ENCODE results near the gene ENTPD5. TPM values are rescaled to one million over a fixed set of nuclear protein-coding genes. Genes with fewer than 3 reads are reported as not detected.
"Not testable (repeated sequence)": the region's sequence is repeated elsewhere in the genome, so short reads cannot be mapped to it uniquely, and the experiment has no call there.

The ENTPD5 gene
- total and polyA plus RNA-seq, 12 donors: 3.8 to 10.0 (median 7.9) TPM

GRCh38 chr14:73936548-73936947, 82.5 kb downstream of the ENTPD5 start:
- H3K36me3 ChIP-seq: peaks cover 0 to 98% (median 41%) of the 10 kb centered on the region in 9 donors
- WGBS, 2 donors: 84 to 94% methylated on average over 1 of the region's 1 CpG
- no peak for DNase-seq
- no peaks in the 10 kb centered on the region for H3K9me3 ChIP-seq
- H3K4me3 ChIP-seq: no peak overlapping the region
- intact Hi-C loops (cut with DNase I): no loop called here
- no peaks in the 10 kb centered on the region for H3K4me1 ChIP-seq
- no peak for ATAC-seq
- TF ChIP-seq, protein P1, sequence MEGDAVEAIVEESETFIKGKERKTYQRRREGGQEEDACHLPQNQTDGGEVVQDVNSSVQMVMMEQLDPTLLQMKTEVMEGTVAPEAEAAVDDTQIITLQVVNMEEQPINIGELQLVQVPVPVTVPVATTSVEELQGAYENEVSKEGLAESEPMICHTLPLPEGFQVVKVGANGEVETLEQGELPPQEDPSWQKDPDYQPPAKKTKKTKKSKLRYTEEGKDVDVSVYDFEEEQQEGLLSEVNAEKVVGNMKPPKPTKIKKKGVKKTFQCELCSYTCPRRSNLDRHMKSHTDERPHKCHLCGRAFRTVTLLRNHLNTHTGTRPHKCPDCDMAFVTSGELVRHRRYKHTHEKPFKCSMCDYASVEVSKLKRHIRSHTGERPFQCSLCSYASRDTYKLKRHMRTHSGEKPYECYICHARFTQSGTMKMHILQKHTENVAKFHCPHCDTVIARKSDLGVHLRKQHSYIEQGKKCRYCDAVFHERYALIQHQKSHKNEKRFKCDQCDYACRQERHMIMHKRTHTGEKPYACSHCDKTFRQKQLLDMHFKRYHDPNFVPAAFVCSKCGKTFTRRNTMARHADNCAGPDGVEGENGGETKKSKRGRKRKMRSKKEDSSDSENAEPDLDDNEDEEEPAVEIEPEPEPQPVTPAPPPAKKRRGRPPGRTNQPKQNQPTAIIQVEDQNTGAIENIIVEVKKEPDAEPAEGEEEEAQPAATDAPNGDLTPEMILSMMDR (IDR thresholded peaks at IDR 0.05): no peak
- H3K27me3 ChIP-seq: no peaks in the 10 kb centered on the region
- H3K27ac ChIP-seq: no peak overlapping the region

DNA sequence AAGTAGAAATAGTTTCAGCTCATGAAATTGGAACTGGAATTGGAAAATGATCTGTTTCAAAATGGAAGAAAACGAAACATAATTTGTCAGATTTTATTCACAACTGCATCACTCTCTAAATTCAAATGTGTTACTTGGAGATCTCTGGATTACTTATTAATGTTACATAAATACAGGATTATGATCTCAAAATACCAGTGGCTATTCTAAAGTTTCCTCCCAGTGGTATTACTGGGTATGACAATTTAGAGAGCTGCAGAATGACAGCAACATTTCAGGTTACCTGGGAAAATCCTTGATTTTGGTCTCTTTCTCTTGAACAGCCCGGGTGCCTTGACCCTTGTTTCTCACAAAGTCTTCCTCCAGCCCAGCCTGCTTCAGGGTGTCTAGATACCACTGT, 83.4 kb downstream of the ENTPD5 start:
- DNase-seq (no peak), ATAC-seq (no peak)
- no peaks in the 10 kb centered on the region for H3K4me1 ChIP-seq
- WGBS, 2 donors: 78 to 91% methylated on average over 2 of the region's 2 CpGs
- TF ChIP-seq, protein P1 (IDR thresholded peaks at IDR 0.05): peak in 1 of 9 donors; percentile 7
- H3K36me3 ChIP-seq: peaks cover 0 to 98% (median 49%) of the 10 kb centered on the region in 9 donors
- no peaks in the 10 kb centered on the region for H3K9me3 ChIP-seq
- intact Hi-C loops (cut with DNase I): no loop called here
- no peaks in the 10 kb centered on the region for H3K27me3 ChIP-seq
- H3K27ac ChIP-seq: no peak overlapping the region
- no peak overlapping the region for H3K4me3 ChIP-seq

DNA sequence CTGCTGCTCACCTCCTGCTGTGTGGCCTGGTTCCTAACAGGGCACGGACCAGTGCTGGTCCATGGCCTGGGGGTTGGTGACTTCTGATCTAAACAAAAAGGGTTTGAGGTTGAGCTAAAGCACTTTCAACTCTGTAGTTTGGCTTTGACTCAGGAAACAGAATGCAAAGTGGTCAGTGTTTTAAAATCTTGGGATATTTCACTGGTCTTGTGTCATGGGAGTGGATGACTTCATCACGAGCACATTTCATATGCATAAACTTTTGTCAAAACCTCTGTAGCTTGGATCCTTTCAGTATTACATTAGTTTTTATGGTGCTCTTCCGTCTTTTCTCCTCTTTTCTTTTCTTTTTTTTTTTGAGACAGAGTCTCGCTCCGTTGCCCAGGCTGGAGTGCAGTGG, 94.8 kb downstream of the ENTPD5 start:
- Histone ChIP-seq H3K4me1 (no peaks in the 10 kb centered on the region), H3K4me3 (no peak overlapping the region), H3K27ac (no peak overlapping the region), H3K36me3 (peaks cover 0 to 100% (median 72%) of the 10 kb centered on the region in 9 donors), H3K27me3 (no peaks in the 10 kb centered on the region), H3K9me3 (no peaks in the 10 kb centered on the region)
- TF ChIP-seq, protein P1 (IDR thresholded peaks at IDR 0.05): no peak
- DNase-seq (no peak), ATAC-seq (no peak)
- 85 to 86% methylated on average over 5 of the region's 5 CpGs for WGBS, 2 donors
- intact Hi-C loops (cut with DNase I): no loop called here

- H3K4me3 ChIP-seq; ATAC-seq; H3K9me3 ChIP-seq; intact Hi-C loops (cut with DNase I); H3K27ac ChIP-seq; DNase-seq; H3K4me1 ChIP-seq; H3K27me3 ChIP-seq: not testable (repeated sequence)
- H3K36me3 ChIP-seq: peaks cover 0 to 98% (median 49%) of the 10 kb centered on the region in 9 donors
- WGBS, 2 donors: 97 to 99% methylated on average over 2 of the region's 2 CpGs
Observed at GRCh38 chr14:73919457-73919856, 99.6 kb downstream of the ENTPD5 start.

GRCh38 chr14:73916324-73916723, 102.8 kb downstream of the ENTPD5 start:
- H3K9me3 ChIP-seq: peaks cover 0 to 9% (median 0%) of the 10 kb centered on the region in 11 donors
- H3K36me3 ChIP-seq: peaks cover 0 to 98% (median 27%) of the 10 kb centered on the region in 9 donors
- WGBS, 2 donors: 78 to 80% methylated on average over 6 of the region's 6 CpGs
- TF ChIP-seq, protein P1 (IDR thresholded peaks at IDR 0.05): no peak
- intact Hi-C loops (cut with DNase I): no loop called here
- no peak overlapping the region for H3K4me3 ChIP-seq
- no peak for ATAC-seq
- no peak for DNase-seq
- H3K4me1 ChIP-seq: no peaks in the 10 kb centered on the region
- H3K27me3 ChIP-seq: no peaks in the 10 kb centered on the region
- no peak overlapping the region for H3K27ac ChIP-seq

All from heart right ventricle (tissue), 16 donors.